K562 (cell line): ENCODE results near the gene FEN1. TPM values are rescaled to one million over a fixed set of nuclear protein-coding genes. Genes with fewer than 3 reads are reported as not detected.

Source experiments
- ATAC-seq: fragments of 200-7000 bp; cut with Tn5 transposase; 3 replicates; pipeline ENCODE4 v1.9.1; 2020; ENCODE audit warnings: moderate library complexity
- BruUV-seq: library from RNA; stranded (reverse); fragments of 400-500 nt; replicated peaks from 2 replicates; lab custom pipeline; 2021; lab: Mats Ljungman, UMichigan
- CTCF ChIA-PET: fragments of 300-600 bp; formaldehyde crosslinking; extraction: SDS; loops from one replicate; lab custom pipeline; 2021; ENCODE audit warnings: low intra/inter-chr PET ratio; lab: Yijun Ruan, JAX
- POLR2A ChIA-PET: fragments of 300-600, 350-650 bp; sonication (Branson Sonifier 250); formaldehyde crosslinking; extraction: SDS; loops from one replicate; lab custom pipeline; 2021; ENCODE audit warnings: antibody characterized with exemption, inconsistent platforms; lab: Yijun Ruan, JAX
- DNase-seq, 4 experiments: peaks; one replicate each; pipeline versions ENCODE4 v3.0.0 to v3.0.0-alpha.2; 2011 to 2018; ENCODE audit warnings: low spot score in 3 of 4, mixed read lengths in 3 of 4; ENCODE audit errors: extremely low read depth in 1 of 4
- FAIRE-seq: peaks from 2 replicates; lab custom pipeline; 2011; peaks lifted over from hg19 to GRCh38; lab: Jason Lieb, UNC
- H2AFZ ChIP-seq: 2 replicates; pipeline ENCODE4 v1.6.0; 2011; ENCODE audit warnings: low read depth, low read length, control low read depth, inconsistent platforms
- H3K27ac ChIP-seq: fragments of 200-600 bp; 3 replicates; pipeline ENCODE4 v1.8.0; 2011; ENCODE audit warnings: low read depth, mild to moderate bottlenecking, control low read depth, inconsistent platforms, low read length, moderate library complexity, mixed read lengths; ENCODE audit errors: extremely low read depth
- H3K27me3 ChIP-seq, 2 experiments: fragments of 300-600 bp in 1 of 2; 2 replicates in 1 of 2; 3 replicates in 1 of 2; pipeline versions ENCODE4 v1.6.0 to v1.8.0; 2011; ENCODE audit warnings: inconsistent platforms in 2 of 2, low read length in 2 of 2, mild to moderate bottlenecking in 1 of 2, mixed read lengths in 1 of 2, moderate library complexity in 1 of 2; ENCODE audit not compliant: control insufficient read depth in 2 of 2, insufficient read depth in 2 of 2
- H3K36me3 ChIP-seq: fragments of 300-600 bp; 3 replicates; pipeline ENCODE4 v1.8.0; 2011; ENCODE audit warnings: mild to moderate bottlenecking, low read length, inconsistent platforms; ENCODE audit not compliant: control insufficient read depth, insufficient read depth
- H3K4me1 ChIP-seq, 2 experiments: fragments of 200-600 bp in 1 of 2; replicated peaks in 1 of 2; 2 replicates in 1 of 2; 3 replicates in 1 of 2; pipeline versions ENCODE4 v1.5.1 to v1.8.0; 2011; ENCODE audit warnings: inconsistent platforms in 2 of 2, low read length in 2 of 2, mild to moderate bottlenecking in 1 of 2, mixed read lengths in 1 of 2, moderate library complexity in 1 of 2; ENCODE audit not compliant: control insufficient read depth in 2 of 2, insufficient read depth in 2 of 2
- H3K4me2 ChIP-seq: 2 replicates; pipeline ENCODE4 v1.6.1; 2011; ENCODE audit warnings: low read length, control low read depth, inconsistent platforms, mixed read lengths; ENCODE audit not compliant: insufficient read depth
- H3K4me3 ChIP-seq: fragments of 200-600 bp; sonication (generic), shearing (Covaris generic); 2 replicates; pipeline ENCODE4 v1.5.1; 2016; ENCODE audit warnings: control low read depth, inconsistent platforms
- H3K79me2 ChIP-seq: fragments of 200-600 bp; 3 replicates; pipeline ENCODE4 v1.8.0; 2011; ENCODE audit warnings: low read length, inconsistent platforms; ENCODE audit not compliant: control insufficient read depth, insufficient read depth
- H3K9ac ChIP-seq, 2 experiments: 2 replicates each; pipeline versions ENCODE4 v1.6.0 to v1.6.1; 2011; ENCODE audit warnings: low read depth in 2 of 2, low read length in 2 of 2, control low read depth in 1 of 2, inconsistent platforms in 1 of 2, mild to moderate bottlenecking in 1 of 2, mixed read lengths in 1 of 2; ENCODE audit not compliant: insufficient read depth in 1 of 2
- H3K9me1 ChIP-seq: one replicate; pipeline ENCODE4 v1.6.0; 2011; ENCODE audit warnings: inconsistent platforms, mild to moderate bottlenecking, low read length, moderate library complexity; ENCODE audit not compliant: control insufficient read depth, insufficient read depth
- H3K9me3 ChIP-seq: replicated peaks from 2 replicates; pipeline ENCODE4 v1.5.1; 2011; ENCODE audit warnings: low read depth, low read length, inconsistent platforms; ENCODE audit not compliant: control insufficient read depth, insufficient read depth
- H4K20me1 ChIP-seq: replicated peaks from 2 replicates; pipeline ENCODE4 v1.6.1; 2011; ENCODE audit warnings: low read length, inconsistent platforms, mixed read lengths; ENCODE audit not compliant: control insufficient read depth, insufficient read depth
- DMBX1 ChIP-seq: fragments of 250-450 bp; sonication (Bioruptor Pico); IDR thresholded peaks from 2 replicates; pipeline ENCODE4 v1.8.0; 2022; ENCODE audit warnings: inconsistent platforms, mild to moderate bottlenecking, moderate library complexity, borderline replicate concordance
- JUN ChIP-seq, 2 experiments: sonication (generic) in 1 of 2; formaldehyde crosslinking in 1 of 2; IDR thresholded peaks; 2 replicates each; pipeline versions ENCODE4 v1.6.1 to v1.8.0; 2012 to 2022; ENCODE audit warnings: borderline replicate concordance in 2 of 2, mild to moderate bottlenecking in 2 of 2, improper control_type of control experiment in 1 of 2, low read depth in 1 of 2, low read length in 1 of 2, missing genetic modification reagents in 1 of 2
- KAT7 ChIP-seq: sonication (generic); formaldehyde crosslinking; IDR thresholded peaks from 2 replicates; pipeline ENCODE4 v1.8.0; 2022; ENCODE audit warnings: missing genetic modification reagents, mild to moderate bottlenecking, borderline replicate concordance
- NR2C1 ChIP-seq, 2 experiments: fragments of 450-650 bp; IDR thresholded peaks; 2 replicates each; pipeline ENCODE4 v1.6.1; 2017; ENCODE audit warnings: mild to moderate bottlenecking in 2 of 2, antibody characterized with exemption in 1 of 2, inconsistent platforms in 1 of 2, missing compliant biosample characterization in 1 of 2, missing genetic modification characterization in 1 of 2
- ZKSCAN1 ChIP-seq: fragments of 150-350 bp; IDR thresholded peaks from 2 replicates; pipeline ENCODE4 v1.6.1; 2016; ENCODE audit warnings: low read depth, low read length
- ZNF217 ChIP-seq: sonication (generic); formaldehyde crosslinking; IDR thresholded peaks from 2 replicates; pipeline ENCODE4 v1.8.0; 2022; ENCODE audit warnings: mild to moderate bottlenecking, missing genetic modification reagents
- WGBS: fragments of 100-300 bp; shearing (Covaris generic); methylation state at CpG from one replicate; pipeline ENCODE4 v1.1.6; 2016; ENCODE audit warnings: low coverage, mixed read lengths; ENCODE audit not compliant: insufficient coverage; ENCODE audit errors: missing lambda C conversion rate; 5-methylcytosine and 5-hydroxymethylcytosine counted together
- in situ Hi-C: fragments of 300-500 bp; cut with MboI; formaldehyde crosslinking; loops from 4 replicates; pipeline ENCODE4 v1.15.0; 2018; ENCODE audit warnings: inconsistent platforms, mixed read lengths
- intact Hi-C: fragments of 100-400 bp; cut with micrococcal nuclease; formaldehyde crosslinking; loops from 2 replicates; pipeline ENCODE4 v1.14.2; 2022
- polyA plus RNA-seq, 8 experiments: library from polyadenylated mRNA; depleted of rRNA in 4 of 8; stranded (reverse) in 5 of 8; unstranded in 3 of 8; fragments of >200 nt; fragmentation: Nextera tagmentation in 2 of 8; fragmentation: Illumina TruSeq in 1 of 8; extraction: Ambion mirVana in 2 of 8; extraction: Trizol in 1 of 8; gene quantifications; 2 replicates each; pipeline versions ENCODE4 v1.2.1 to v1.2.3, GENCODE V29; 2011 to 2014; ENCODE audit warnings: inconsistent platforms in 1 of 8, missing spikeins in 1 of 8
- total RNA-seq, 7 experiments: library from RNA; depleted of rRNA in 6 of 7; stranded (reverse); fragments of >200 nt in 6 of 7; fragmentation: Illumina TruSeq in 2 of 7; extraction: Trizol in 2 of 7; gene quantifications; 2 replicates each; pipeline versions ENCODE4 v1.2.1 to v1.2.3, GENCODE V29; 2011 to 2021; ENCODE audit warnings: low replicate concordance in 1 of 7
- TF ChIP-seq, protein P1 (sequence below): fragments of 250-450 bp; sonication (Bioruptor Pico); IDR thresholded peaks from 2 replicates; pipeline ENCODE4 v1.4.0; 2020; ENCODE audit warnings: mild to moderate bottlenecking, moderate library complexity, borderline replicate concordance
- TF ChIP-seq, protein P2 (sequence below): fragments of 450-650 bp; IDR thresholded peaks from 2 replicates; pipeline ENCODE4 v1.6.1; 2017; ENCODE audit warnings: antibody characterized with exemption, mild to moderate bottlenecking

The FEN1 gene
- total and polyA plus RNA-seq, 9 of the 15 experiments (the other 6 are each of a cell fraction or from before 2014, with no cell fraction given): 58.1 to 156 (median 137) TPM

DNA sequence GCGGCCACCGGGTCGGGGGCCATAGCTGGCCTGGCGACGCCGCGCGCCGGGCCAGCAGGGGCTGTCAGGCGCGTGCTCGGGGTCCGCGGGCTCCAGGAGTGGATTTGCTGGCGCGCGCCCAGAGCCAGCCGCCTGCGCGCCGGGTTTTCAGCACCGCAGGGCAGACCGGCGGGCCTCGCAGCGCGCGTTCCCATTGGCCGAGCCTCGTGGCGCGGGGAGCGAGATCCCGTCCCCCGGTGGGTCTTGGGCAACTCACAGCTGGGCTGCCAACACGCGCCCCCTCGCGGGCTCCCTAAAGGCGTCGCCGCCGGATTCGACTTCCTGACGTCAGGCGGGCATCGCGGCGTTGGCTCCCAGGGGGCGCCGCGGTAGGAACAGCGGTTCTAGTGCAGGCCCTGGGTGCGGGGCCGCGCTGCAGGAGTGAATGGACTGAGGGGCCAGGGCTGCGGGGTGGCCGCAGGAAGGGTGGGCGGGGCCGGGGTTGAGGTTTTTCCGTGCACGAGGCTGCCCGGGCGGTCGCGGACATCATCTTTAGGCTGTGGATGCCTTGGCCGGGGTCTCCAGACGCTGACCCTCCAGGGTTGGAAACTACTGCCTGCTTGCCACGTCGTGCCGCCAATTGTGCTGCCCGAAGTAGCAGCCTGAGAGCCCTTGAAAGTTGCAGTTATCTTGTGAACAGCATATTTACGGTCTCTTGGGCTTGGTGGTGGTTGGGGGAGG, 24.2 kb downstream of the FEN1 start, which contains the start of gene FADS1 (continued):
- TF ChIP-seq DMBX1 (CRISPR knock-in tag): no peak; the same call in 1 of the 2 replicates
- TF ChIP-seq, protein P1, sequence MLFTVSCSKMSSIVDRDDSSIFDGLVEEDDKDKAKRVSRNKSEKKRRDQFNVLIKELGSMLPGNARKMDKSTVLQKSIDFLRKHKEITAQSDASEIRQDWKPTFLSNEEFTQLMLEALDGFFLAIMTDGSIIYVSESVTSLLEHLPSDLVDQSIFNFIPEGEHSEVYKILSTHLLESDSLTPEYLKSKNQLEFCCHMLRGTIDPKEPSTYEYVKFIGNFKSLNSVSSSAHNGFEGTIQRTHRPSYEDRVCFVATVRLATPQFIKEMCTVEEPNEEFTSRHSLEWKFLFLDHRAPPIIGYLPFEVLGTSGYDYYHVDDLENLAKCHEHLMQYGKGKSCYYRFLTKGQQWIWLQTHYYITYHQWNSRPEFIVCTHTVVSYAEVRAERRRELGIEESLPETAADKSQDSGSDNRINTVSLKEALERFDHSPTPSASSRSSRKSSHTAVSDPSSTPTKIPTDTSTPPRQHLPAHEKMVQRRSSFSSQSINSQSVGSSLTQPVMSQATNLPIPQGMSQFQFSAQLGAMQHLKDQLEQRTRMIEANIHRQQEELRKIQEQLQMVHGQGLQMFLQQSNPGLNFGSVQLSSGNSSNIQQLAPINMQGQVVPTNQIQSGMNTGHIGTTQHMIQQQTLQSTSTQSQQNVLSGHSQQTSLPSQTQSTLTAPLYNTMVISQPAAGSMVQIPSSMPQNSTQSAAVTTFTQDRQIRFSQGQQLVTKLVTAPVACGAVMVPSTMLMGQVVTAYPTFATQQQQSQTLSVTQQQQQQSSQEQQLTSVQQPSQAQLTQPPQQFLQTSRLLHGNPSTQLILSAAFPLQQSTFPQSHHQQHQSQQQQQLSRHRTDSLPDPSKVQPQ: no peak
- TF ChIP-seq, all 486 proteins: peak for 168

DNA sequence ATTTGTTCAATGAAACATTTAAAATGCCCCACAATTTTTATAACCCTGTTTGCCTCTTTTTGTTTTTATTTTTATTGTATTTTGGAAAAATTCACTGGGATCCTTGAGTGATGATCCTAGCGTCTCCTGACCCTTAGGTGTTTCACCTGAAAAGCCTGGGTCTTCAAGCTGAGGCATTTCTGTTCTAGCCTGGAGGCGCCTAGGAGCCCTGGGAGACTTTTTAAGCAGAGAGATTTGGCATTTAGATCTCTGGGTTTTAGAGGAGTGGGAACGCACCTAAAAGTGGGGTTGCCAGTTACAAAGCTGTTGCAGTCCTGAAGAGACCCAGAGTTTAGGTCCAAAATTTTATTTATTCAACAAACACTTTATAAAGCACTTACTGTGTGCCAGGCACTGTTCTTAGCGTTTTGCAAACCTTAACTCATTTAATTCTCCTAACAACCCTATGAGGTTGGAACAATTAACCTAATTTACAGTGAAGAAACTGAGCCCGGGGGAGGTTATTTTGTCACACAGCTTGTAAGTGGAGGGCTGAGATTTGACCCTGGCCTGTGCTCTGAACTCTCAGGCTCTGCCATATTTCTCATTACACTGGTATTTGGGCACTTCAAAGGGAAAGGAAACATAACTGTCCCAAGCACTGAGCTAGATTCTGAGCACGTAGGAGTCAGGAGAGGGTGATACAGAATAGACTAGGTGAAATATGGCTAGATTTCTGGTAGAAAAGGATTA, 24.9 kb downstream of the FEN1 start:
- H3K9ac ChIP-seq: peak overlapping the region; percentile 98 to 99; a peak in 3 of 4 replicates
- H3K36me3 ChIP-seq: peaks cover 26% of the 10 kb centered on the region
- peak overlapping the region; percentile 98 for H3K27ac ChIP-seq
- peak overlapping the region; percentile 66; the same call in 1 of the 2 replicates for H2AFZ ChIP-seq
- no peak for ATAC-seq
- intact Hi-C loops (loop anchor here (1.0 kb wide), 1 partner anchor 17 kb away; no protein-coding TSS in a partner anchor), in situ Hi-C loops (no loop called here)
- peaks cover 35 to 45% of the 10 kb centered on the region in 2 experiments; a peak in 4 of 5 replicates for H3K4me1 ChIP-seq
- 17% methylated on average over 6 of the region's 6 CpGs for WGBS
- H3K9me3 ChIP-seq: no peaks in the 10 kb centered on the region
- H3K4me2 ChIP-seq: peak overlapping the region; percentile 97
- ChIA-PET CTCF (interaction anchor here (0.6 to 0.7 kb wide), 2 partner anchors 20 to 53 kb away, joined by 3 read pairs; no protein-coding TSS in a partner anchor), POLR2A (interaction anchor here (0.6 to 6.8 kb wide), 12 partner anchors 13 to 149 kb away, joined by 3 to 97 read pairs (median 4); partner anchors contain the start of genes FEN1 and TMEM258)
- no peaks in the 10 kb centered on the region; a peak in 1 of 5 replicates for H3K27me3 ChIP-seq
- H3K4me3 ChIP-seq: peak overlapping the region; percentile 64
- no peak for FAIRE-seq
- peaks cover 56% of the 10 kb centered on the region for H3K79me2 ChIP-seq
- no peaks in the 10 kb centered on the region for H4K20me1 ChIP-seq
- BruUV-seq: TSS peak; percentile 54
- no peak for DNase-seq
- no peaks in the 10 kb centered on the region for H3K9me1 ChIP-seq
- 0 out of 2 replicates have a peak, but pooled peaks have one; percentile 44 for TF ChIP-seq ZKSCAN1
- TF ChIP-seq KAT7: 0 out of 2 replicates have a peak, but pooled peaks have one; percentile 0
- 0 out of 2 replicates have a peak, but pooled peaks have one; percentile 18 for TF ChIP-seq NR2C1 (IDR thresholded peaks at IDR 0.05)
- TF ChIP-seq NR2C1 (tag; IDR thresholded peaks at IDR 0.05): no peak
- no peak for TF ChIP-seq ZNF217 (CRISPR knock-in tag)
- TF ChIP-seq, protein P2, sequence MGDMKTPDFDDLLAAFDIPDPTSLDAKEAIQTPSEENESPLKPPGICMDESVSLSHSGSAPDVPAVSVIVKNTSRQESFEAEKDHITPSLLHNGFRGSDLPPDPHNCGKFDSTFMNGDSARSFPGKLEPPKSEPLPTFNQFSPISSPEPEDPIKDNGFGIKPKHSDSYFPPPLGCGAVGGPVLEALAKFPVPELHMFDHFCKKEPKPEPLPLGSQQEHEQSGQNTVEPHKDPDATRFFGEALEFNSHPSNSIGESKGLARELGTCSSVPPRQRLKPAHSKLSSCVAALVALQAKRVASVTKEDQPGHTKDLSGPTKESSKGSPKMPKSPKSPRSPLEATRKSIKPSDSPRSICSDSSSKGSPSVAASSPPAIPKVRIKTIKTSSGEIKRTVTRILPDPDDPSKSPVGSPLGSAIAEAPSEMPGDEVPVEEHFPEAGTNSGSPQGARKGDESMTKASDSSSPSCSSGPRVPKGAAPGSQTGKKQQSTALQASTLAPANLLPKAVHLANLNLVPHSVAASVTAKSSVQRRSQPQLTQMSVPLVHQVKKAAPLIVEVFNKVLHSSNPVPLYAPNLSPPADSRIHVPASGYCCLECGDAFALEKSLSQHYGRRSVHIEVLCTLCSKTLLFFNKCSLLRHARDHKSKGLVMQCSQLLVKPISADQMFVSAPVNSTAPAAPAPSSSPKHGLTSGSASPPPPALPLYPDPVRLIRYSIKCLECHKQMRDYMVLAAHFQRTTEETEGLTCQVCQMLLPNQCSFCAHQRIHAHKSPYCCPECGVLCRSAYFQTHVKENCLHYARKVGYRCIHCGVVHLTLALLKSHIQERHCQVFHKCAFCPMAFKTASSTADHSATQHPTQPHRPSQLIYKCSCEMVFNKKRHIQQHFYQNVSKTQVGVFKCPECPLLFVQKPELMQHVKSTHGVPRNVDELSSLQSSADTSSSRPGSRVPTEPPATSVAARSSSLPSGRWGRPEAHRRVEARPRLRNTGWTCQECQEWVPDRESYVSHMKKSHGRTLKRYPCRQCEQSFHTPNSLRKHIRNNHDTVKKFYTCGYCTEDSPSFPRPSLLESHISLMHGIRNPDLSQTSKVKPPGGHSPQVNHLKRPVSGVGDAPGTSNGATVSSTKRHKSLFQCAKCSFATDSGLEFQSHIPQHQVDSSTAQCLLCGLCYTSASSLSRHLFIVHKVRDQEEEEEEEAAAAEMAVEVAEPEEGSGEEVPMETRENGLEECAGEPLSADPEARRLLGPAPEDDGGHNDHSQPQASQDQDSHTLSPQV: peak; percentile 13; the same call in 1 of the 2 replicates
- TF ChIP-seq JUN (IDR thresholded peaks at IDR 0.05; ENCODE audit: borderline replicate concordance, low read depth, low read length): no peak
- no peak for TF ChIP-seq JUN (CRISPR knock-in tag; IDR thresholded peaks at IDR 0.05; ENCODE audit: borderline replicate concordance)
